Caco-2 (cell line): ENCODE data around the gene CITED4. TPM values are rescaled to one million over a fixed set of nuclear protein-coding genes. Genes with fewer than 3 reads are reported as not detected.
"Not testable (repeated sequence)": the region's sequence is repeated elsewhere in the genome, so short reads cannot be mapped to it uniquely, and the experiment has no call there.

Experiments used
- BruUV-seq: library from RNA; stranded (reverse); fragments of 400-500 nt; replicated peaks from 2 replicates; lab custom pipeline; 2021; lab: Mats Ljungman, UMichigan
- CTCF ChIA-PET: fragments of 300-600 bp; sonication (Branson Sonifier 250); formaldehyde crosslinking; loops from one replicate; lab custom pipeline; 2022; ENCODE audit warnings: antibody characterized with exemption; lab: Charles Lee
- POLR2A ChIA-PET: fragments of 300-600 bp; sonication (Branson Sonifier 250); formaldehyde crosslinking; loops from one replicate; lab custom pipeline; 2022; ENCODE audit warnings: antibody characterized with exemption; lab: Charles Lee
- DNase-seq, 2 experiments: peaks; one replicate each; pipeline versions ENCODE4 v3.0.0 to v3.0.0-alpha.2; 2020 to 2022
- H3K27me3 ChIP-seq: replicated peaks from 2 replicates; pipeline ENCODE4 v1.6.0; 2011; ENCODE audit warnings: low read length; ENCODE audit not compliant: control insufficient read depth, insufficient read depth
- H3K36me3 ChIP-seq: 2 replicates; pipeline ENCODE4 v1.5.1; 2011; ENCODE audit warnings: low read length; ENCODE audit not compliant: control insufficient read depth, insufficient read depth
- H3K4me1 ChIP-seq: fragments of 250-450 bp; sonication (Bioruptor Pico); 2 replicates; pipeline ENCODE4 v1.5.1; 2020; ENCODE audit warnings: mild to moderate bottlenecking
- H3K4me3 ChIP-seq: 2 replicates; pipeline ENCODE4 v1.5.1; 2011; ENCODE audit warnings: low read depth, mild to moderate bottlenecking, control low read depth, low read length
- H3K9me3 ChIP-seq: fragments of 250-450 bp; sonication (Bioruptor Pico); 2 replicates; pipeline ENCODE4 v1.5.1; 2020; ENCODE audit warnings: mild to moderate bottlenecking, moderate library complexity
- H3K27ac Mint-ChIP-seq: one replicate; pipeline ENCODE4 v1.8.0; 2022; ENCODE audit warnings: mixed read lengths; ENCODE audit not compliant: unreplicated experiment
- H3K27me3 Mint-ChIP-seq: one replicate; pipeline ENCODE4 v1.8.0; 2022; ENCODE audit warnings: mixed read lengths; ENCODE audit not compliant: insufficient read depth, unreplicated experiment
- H3K36me3 Mint-ChIP-seq: one replicate; pipeline ENCODE4 v1.8.0; 2022; ENCODE audit warnings: mild to moderate bottlenecking, mixed read lengths; ENCODE audit not compliant: insufficient read depth, unreplicated experiment
- H3K4me1 Mint-ChIP-seq: one replicate; pipeline ENCODE4 v1.8.0; 2022; ENCODE audit warnings: low read depth, mixed read lengths; ENCODE audit not compliant: unreplicated experiment
- H3K4me3 Mint-ChIP-seq: one replicate; pipeline ENCODE4 v1.8.0; 2022; ENCODE audit warnings: mild to moderate bottlenecking, moderate library complexity, mixed read lengths; ENCODE audit not compliant: unreplicated experiment
- H3K9me3 Mint-ChIP-seq: one replicate; pipeline ENCODE4 v1.8.0; 2022; ENCODE audit warnings: mixed read lengths; ENCODE audit not compliant: unreplicated experiment
- CTCF ChIP-seq, 2 experiments: fragments of 200-600 bp in 1 of 2; IDR thresholded peaks; 1 replicate in 1 of 2; 2 replicates in 1 of 2; pipeline versions ENCODE4 v1.5.1 to v1.8.0; 2011 to 2022; ENCODE audit warnings: antibody characterized with exemption in 1 of 2, control low read depth in 1 of 2, inconsistent platforms in 1 of 2, low read depth in 1 of 2, low read length in 1 of 2, mild to moderate bottlenecking in 1 of 2, moderate library complexity in 1 of 2; ENCODE audit not compliant: insufficient read depth in 1 of 2, severe bottlenecking in 1 of 2, unreplicated experiment in 1 of 2
- intact Hi-C: fragments of 100-400 bp; cut with micrococcal nuclease; formaldehyde crosslinking; loops from one replicate; pipeline ENCODE4 v1.10.0; 2022; ENCODE audit not compliant: unreplicated experiment
- total RNA-seq: library from RNA; stranded (reverse); gene quantifications from 2 replicates; pipeline ENCODE4 v1.2.3, GENCODE V29; 2022

CITED4 gene
- total RNA-seq, 1 experiment from 2014 or later, result 19.5 TPM

- intact Hi-C loops, result no loop called here
- TF ChIP-seq CTCF (IDR thresholded peaks at IDR 0.05; ENCODE audit: insufficient read depth in 1 of 2, low read depth in 1 of 2, low read length in 1 of 2, severe bottlenecking in 1 of 2, unreplicated experiment in 1 of 2), result no peak
- H3K4me3 ChIP-seq, result no peak overlapping the region
- ChIA-PET CTCF (no interaction called here), POLR2A (no interaction called here)
- no peak for DNase-seq
- no peaks in the 10 kb centered on the region for H3K36me3 Mint-ChIP-seq
- peaks cover 7% of the 10 kb centered on the region for H3K4me1 Mint-ChIP-seq
- H3K4me3 Mint-ChIP-seq, result no peak overlapping the region
- no peaks in the 10 kb centered on the region for H3K36me3 ChIP-seq
- no peaks in the 10 kb centered on the region for H3K27me3 Mint-ChIP-seq
- peaks cover 25% of the 10 kb centered on the region for H3K9me3 Mint-ChIP-seq
- BruUV-seq, result no TSS peak
- peaks cover 7% of the 10 kb centered on the region; the same call in 1 of the 2 replicates for H3K9me3 ChIP-seq
- H3K4me1 ChIP-seq, result peaks cover 26% of the 10 kb centered on the region
- no peak overlapping the region for H3K27ac Mint-ChIP-seq
- no peaks in the 10 kb centered on the region for H3K27me3 ChIP-seq
Observed at GRCh38 chr1:40896482-40896881, 34.3 kb upstream of the CITED4 start.

- H3K27me3 ChIP-seq, result no peaks in the 10 kb centered on the region
- TF ChIP-seq CTCF (IDR thresholded peaks at IDR 0.05; ENCODE audit: insufficient read depth in 1 of 2, low read depth in 1 of 2, low read length in 1 of 2, severe bottlenecking in 1 of 2, unreplicated experiment in 1 of 2), result no peak
- peaks cover 7% of the 10 kb centered on the region for H3K4me1 Mint-ChIP-seq
- H3K9me3 ChIP-seq, result peaks cover 7% of the 10 kb centered on the region; the same call in 1 of the 2 replicates
- H3K4me3 Mint-ChIP-seq, result no peak overlapping the region
- no peak for DNase-seq
- CTCF ChIA-PET, result no interaction called here
- no peaks in the 10 kb centered on the region for H3K36me3 ChIP-seq
- H3K4me3 ChIP-seq, result no peak overlapping the region
- no peaks in the 10 kb centered on the region for H3K27me3 Mint-ChIP-seq
- intact Hi-C loops, result no loop called here
- H3K36me3 Mint-ChIP-seq, result no peaks in the 10 kb centered on the region
- H3K4me1 ChIP-seq, result peaks cover 26% of the 10 kb centered on the region
- peaks cover 25% of the 10 kb centered on the region for H3K9me3 Mint-ChIP-seq
- BruUV-seq, result no TSS peak
- POLR2A ChIA-PET, result no interaction called here
- no peak overlapping the region for H3K27ac Mint-ChIP-seq
Observed at GRCh38 chr1:40895601-40896000, 33.4 kb upstream of the CITED4 start.

GRCh38 chr1:40894858-40895257, 32.7 kb upstream of the CITED4 start:
- DNase-seq, intact Hi-C loops, H3K27me3 Mint-ChIP-seq: not testable (repeated sequence)

GRCh38 chr1:40894455-40894854, 32.3 kb upstream of the CITED4 start:
- H3K4me3 Mint-ChIP-seq, result no peak overlapping the region
- Histone ChIP-seq H3K36me3 (no peaks in the 10 kb centered on the region), H3K9me3 (peaks cover 7% of the 10 kb centered on the region; the same call in 1 of the 2 replicates), H3K4me3 (no peak overlapping the region), H3K27me3 (no peaks in the 10 kb centered on the region), H3K4me1 (peaks cover 17% of the 10 kb centered on the region)
- H3K9me3 Mint-ChIP-seq, result peaks cover 25% of the 10 kb centered on the region
- DNase-seq, result no peak
- no peaks in the 10 kb centered on the region for H3K27me3 Mint-ChIP-seq
- BruUV-seq, result no TSS peak
- H3K36me3 Mint-ChIP-seq, result no peaks in the 10 kb centered on the region
- no peak overlapping the region for H3K27ac Mint-ChIP-seq
- ChIA-PET CTCF (no interaction called here), POLR2A (no interaction called here)
- no peak for TF ChIP-seq CTCF (IDR thresholded peaks at IDR 0.05; ENCODE audit: insufficient read depth in 1 of 2, low read depth in 1 of 2, low read length in 1 of 2, severe bottlenecking in 1 of 2, unreplicated experiment in 1 of 2)
- intact Hi-C loops, result no loop called here
- peaks cover 7% of the 10 kb centered on the region for H3K4me1 Mint-ChIP-seq

More at GRCh38 chr1:40894858-40895257, 32.7 kb upstream of the CITED4 start:
- H3K4me3 Mint-ChIP-seq, H3K36me3 Mint-ChIP-seq, H3K27ac Mint-ChIP-seq, H3K9me3 ChIP-seq, H3K4me3 ChIP-seq, H3K36me3 ChIP-seq, H3K27me3 ChIP-seq, POLR2A ChIA-PET, BruUV-seq, CTCF ChIA-PET, H3K4me1 Mint-ChIP-seq: not testable (repeated sequence)
- H3K4me1 ChIP-seq, result peaks cover 22% of the 10 kb centered on the region
- peaks cover 25% of the 10 kb centered on the region for H3K9me3 Mint-ChIP-seq
